ENCODE measurements around the gene C4BPB.

C4BPB gene

DNA sequence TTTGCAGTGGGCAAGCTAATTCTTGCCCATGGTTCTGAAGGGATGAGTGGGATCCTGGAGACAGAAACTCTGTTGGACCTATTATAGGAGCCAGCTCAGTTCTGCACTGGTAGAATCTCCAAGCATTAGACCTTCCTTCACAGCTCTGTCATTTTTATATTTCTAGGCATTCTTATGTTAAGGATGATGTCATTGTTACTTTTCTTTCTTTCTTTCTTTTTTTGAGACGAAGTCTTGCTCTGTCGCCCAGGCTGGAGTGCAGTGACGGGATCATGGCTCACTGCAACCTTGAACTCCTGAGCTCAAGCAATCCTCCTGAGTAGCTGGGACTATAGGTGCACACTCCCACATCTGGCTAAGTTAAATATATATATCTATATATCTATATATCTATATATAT lies 28.1 kb upstream of the C4BPB start:
- no peak for DNase-seq

- DNase-seq = no peak
These were observed 26.6 kb upstream of the C4BPB start for GRCh38 chr1:207062058-207062457.

GRCh38 chr1:207063014-207063413 lies 25.6 kb upstream of the C4BPB start:
- DNase-seq = no peak

DNA sequence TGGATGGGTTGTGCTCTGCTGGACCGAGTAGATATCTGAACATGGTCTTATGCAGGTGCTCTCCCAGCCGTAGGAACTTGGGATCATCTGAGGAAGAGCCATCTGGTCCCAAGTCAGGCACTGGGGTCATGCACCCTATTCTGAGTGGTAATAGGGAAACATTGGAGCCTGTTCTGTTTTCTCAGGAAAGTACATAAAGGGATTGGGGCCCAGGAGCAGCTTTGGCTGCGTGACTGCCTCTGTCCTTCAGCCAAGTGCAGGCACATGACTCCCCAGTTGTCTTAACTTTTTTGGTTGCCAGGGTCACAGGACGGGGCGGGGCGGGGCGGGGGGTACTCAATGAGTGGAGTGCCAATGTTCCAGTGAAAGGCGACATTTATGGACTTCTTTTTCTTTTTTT lies 24.1 kb upstream of the C4BPB start:
- DNase-seq = no peak

GRCh38 chr1:207067185-207067584 lies 21.5 kb upstream of the C4BPB start:
- DNase-seq = no peak

DNA sequence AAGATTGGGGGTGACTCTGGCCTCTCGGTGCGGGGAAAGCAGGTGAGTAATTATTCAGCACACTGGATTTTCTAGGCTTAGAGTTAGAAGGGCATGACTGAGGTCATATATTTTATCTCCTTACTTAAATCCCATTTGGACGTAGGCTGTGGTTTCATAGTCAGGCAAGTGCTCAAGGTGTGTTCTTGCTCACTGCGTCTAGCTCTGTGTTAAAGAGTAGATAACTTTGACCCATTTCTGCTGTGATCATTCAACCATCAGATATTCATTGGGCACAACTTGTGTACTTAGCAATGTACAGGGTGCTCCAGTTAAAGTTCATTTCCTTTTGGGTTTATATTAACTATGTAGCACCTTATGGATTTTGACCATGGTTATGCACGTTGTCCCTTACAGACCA lies 21.0 kb upstream of the C4BPB start:
- DNase-seq = no peak

DNA sequence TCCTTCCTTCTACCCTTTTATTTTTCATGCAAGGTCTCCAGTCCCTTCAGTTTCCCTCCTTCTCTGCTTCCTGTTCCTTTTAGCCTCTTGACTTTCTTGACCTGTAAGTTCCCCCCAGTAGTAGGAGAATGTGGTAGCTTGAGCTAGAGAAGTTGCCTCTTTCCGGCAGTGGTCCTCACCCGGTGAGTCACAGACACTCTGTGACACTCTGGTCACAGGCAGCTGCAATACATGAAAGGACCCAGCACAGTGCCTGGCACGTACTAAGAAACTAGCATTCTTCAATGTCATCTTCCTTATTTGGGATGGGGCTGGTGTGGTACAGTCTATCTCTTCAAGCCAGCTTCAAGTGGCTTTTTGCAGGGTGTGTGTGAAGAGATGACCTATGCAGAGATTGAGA lies 19.6 kb upstream of the C4BPB start:
- no peak for DNase-seq

GRCh38 chr1:207069858-207070506 lies 18.7 kb upstream of the C4BPB start:
- no peak for DNase-seq

DNA sequence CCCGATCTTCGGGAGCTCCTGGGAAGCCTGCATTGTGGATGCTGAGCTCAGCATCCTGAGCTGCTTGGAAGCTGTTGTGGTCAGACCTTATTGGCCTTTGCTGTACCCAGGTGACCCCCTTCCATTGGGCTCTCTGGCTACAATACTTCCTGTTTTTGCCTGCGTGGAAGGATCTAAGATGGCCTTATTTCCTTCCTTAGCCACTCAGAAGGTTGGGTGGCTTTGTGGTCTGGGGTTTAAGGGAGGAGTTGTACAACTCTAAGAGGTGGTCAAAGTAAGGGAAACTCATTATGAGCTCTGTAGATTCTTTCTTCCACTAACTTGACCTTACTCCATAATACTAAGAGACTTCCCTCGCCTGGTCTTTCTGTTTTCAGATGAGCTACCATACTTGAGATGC lies 17.8 kb upstream of the C4BPB start:
- DNase-seq = no peak

DNA sequence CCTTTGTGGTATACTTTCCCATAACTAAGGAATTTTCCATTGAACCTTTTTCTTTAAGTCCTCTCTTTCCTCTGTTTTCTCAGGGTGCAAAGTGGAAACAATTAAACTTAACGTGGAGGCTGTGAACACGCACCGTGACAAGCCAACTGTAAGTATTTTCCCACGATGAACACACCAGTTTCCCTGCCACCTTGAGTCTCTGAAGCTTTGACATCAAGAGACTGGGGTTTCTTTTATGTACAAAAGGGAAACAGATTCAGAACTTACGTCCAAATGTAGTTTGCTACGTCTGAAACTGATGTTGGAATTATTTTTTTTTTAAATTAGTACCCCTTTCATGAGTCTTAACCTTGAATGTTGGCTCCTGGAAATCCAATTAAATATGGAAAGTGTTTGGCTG lies 17.2 kb upstream of the C4BPB start:
- no peak for DNase-seq

GRCh38 chr1:207072233-207072632 lies 16.4 kb upstream of the C4BPB start:
- no peak for DNase-seq

- no peak for DNase-seq
These were observed 14.5 kb upstream of the C4BPB start for GRCh38 chr1:207073906-207074820.

GRCh38 chr1:207076181-207076955 lies 12.3 kb upstream of the C4BPB start:
- no peak for DNase-seq

- DNase-seq = no peak
These were observed 11.6 kb upstream of the C4BPB start for GRCh38 chr1:207077012-207077411.

GRCh38 chr1:207077470-207078377 lies 10.9 kb upstream of the C4BPB start:
- DNase-seq = peak; percentile 75

DNA sequence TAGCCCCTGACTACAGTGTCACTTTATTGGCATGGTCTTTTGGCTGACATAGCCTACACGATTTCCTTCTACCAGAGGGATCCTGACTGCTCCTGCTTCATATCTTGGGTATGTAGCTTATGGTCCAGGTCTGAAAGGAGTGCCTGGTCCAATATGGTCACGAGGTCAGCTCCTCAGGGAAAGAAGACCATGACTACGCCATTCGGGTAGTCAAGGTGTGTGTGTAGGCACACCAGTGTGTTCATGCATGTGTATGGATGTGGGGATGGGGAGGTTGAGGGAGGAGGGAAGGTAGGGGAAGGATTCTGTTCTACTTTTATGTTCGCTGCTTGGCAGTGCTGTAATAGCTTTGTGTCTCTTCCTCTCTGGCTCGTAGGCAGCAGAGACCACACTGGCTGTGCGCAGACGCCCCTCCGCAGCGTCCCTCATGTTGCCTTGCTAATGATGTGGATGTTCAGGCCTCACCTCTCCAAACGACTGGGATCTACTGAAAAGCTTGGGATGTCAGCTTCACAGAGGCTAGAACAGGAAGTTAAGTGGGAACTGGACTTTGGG lies 10.0 kb upstream of the C4BPB start:
- DNase-seq = no peak

GRCh38 chr1:207079706-207080241 lies 8.9 kb upstream of the C4BPB start:
- no peak for DNase-seq

- DNase-seq = no peak
These were observed 7.6 kb upstream of the C4BPB start for GRCh38 chr1:207081088-207081487.

DNA sequence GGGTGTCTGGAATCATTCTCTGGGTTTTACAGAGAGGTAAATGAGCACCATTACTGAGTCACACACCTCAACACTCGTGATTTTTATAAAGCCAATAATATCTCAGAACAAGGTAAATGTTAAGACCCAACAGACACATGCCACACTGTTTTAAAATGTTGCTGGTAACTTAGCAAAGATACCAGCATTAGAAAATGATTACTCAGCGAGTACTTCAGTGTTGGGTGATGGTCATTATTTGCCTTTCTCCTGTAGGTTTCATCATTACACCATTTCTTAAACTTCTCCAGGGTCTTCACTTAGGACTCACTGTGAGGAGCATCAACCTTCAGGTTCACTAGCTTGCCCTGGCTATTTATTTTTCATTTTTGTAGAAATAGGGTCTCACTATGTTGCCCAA lies 6.9 kb upstream of the C4BPB start:
- DNase-seq = no peak

- DNase-seq = no peak
These were observed 4.4 kb upstream of the C4BPB start for GRCh38 chr1:207084232-207084631.

DNA sequence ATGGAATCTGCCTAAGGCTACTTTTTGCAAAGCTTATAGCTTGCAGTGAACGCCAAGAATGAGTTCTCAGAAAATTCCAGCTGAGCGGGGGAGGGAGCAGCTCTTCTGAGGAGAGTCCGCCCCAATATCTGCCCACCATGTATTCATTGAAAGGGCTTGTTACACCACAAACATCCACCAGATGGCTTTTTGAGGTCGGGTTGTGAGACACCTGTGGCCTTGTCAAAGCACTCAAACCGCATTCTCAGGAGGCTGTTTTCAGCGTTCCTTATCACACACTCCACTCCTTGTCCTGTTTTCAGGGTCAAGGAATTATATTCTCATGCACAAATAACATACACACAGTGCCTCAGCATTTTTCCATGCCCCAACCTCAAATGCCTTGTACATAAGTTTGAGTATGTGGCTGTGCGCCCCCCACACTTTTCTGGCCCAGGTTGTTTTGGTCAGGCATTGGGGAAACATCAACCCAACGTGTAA lies 3.9 kb upstream of the C4BPB start:
- peak; percentile 53 for DNase-seq

GRCh38 chr1:207085887-207086286 lies 2.8 kb upstream of the C4BPB start:
- DNase-seq = no peak

Measured in NCI-H2227 treated with DMSO at 0.1 percent for 48 hours (cell line).